ENCODE measurements around the gene CDH12. TPM values are rescaled to one million over a fixed set of nuclear protein-coding genes. Genes with fewer than 3 reads are reported as not detected.
"Not testable (repeated sequence)": the region's sequence is repeated elsewhere in the genome, so short reads cannot be mapped to it uniquely, and the experiment has no call there.

Gene CDH12
- polyA plus RNA-seq, 1 donor, result 1.3 TPM

DNA sequence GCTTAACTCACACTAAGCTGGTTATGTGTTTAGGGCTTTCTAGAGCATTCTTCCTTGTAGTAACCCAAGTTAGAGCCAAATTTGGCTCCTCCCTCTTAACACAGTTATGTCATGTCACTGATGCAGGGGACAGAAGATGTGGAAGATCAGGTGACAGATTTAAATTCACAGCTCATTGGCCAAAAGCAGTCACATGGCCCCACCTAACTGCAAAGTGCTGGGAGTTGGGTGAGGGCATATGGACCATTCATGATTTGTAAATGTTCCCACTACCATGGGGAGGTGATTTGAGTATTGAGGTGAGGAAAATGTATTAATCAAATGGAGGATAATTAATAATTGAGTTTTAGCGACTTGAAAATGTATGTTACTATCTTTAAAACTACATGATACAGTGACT lies 829.4 kb downstream of the CDH12 start:
- DNase-seq (ENCODE audit: low read depth), result no peak

DNA sequence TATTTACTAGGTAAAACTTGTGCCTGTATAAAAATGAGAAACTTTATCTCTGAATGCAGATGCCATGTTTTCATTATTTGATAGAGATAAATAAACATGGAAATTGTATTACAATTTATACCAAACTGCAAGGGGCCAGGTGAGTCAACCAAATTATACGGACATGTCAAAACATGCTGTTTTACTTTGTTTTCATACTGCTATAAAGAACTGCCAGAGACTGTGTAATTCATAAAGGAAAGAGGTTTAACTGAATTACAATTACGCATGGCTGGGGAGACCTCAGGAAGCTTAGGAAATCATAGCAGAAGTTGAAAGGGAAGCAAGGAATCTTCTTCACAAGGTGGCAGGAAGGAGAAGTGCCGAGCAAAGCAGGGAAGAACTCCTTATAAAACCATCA lies 840.3 kb downstream of the CDH12 start:
- DNase-seq (ENCODE audit: low read depth), result not testable (repeated sequence)

DNA sequence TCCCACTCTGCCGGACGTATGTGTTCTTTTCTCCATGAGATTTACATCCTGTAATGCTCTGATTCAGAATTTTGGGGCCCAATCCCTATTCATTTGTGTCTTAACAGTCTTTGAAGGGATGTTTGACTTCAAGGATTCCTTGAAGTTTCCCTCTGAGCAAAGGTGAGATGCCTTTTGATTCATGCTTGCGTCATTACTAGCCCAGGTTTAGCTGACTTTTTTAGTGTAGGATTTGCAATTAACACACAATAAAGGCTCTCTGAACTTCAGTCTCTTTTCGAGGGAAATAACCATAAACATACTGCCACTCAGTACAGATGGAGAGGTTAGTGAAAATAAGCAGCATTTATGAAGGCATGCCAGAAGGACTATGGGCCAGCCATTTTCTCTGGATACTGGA lies 842.3 kb downstream of the CDH12 start:
- not testable (repeated sequence) for DNase-seq (ENCODE audit: low read depth)

DNA sequence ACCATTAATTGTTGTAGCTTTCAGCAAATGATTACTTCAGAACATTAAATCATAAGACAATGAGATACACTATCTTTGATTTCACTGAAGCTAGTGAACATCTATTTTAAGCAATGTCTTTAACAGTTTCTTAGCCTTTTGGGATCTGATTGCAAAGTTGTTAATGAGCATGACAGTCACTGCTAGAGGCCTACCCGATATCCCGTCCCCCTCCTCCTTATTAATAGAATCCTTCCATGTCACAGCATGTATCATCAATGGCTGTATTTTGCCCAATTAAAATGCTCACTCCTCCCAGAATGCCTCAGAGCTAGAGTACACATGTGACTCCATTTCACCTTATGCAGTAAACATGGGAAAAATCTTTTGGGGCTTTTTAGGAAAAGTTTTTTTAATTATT lies 852.0 kb downstream of the CDH12 start:
- DNase-seq (ENCODE audit: low read depth), result not testable (repeated sequence)

DNA sequence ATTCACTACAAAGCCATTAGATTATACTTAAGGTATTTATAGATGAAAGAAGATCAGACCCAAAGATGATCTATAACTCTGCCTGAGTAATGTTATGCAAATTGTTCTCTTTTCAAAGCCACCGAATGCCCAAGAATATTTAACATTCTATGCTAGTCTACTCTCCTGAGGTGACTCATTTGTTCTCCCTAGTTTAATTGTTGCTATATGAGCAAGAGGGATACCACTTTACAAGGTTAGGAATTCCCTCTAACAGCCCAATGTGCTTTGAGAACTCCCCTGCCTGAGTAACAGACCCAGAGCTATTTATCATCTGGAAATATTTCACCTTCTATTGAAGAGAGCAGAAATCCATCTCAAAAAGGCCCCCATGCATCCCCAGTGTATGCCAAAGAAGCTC lies 867.3 kb downstream of the CDH12 start:
- DNase-seq (ENCODE audit: low read depth), result not testable (repeated sequence)

DNA sequence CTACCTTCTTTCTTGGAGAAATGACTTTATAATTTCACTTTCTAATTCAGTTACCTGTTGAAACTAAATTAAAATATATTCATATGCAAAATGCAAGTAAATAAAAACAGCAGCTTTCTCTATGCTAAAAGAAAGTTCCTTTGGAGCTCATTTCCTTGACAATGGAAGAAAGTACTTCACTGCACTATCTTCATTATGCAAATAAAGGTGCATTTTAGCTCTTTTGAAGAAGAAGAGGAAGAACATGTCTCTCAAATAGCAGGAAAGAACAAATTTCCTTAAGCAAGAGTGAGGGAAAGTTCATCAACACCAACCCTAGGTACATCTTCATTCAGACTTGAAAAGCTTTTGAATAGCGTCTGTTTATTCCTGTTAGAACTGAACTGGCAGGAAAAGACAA lies 901.6 kb downstream of the CDH12 start:
- not testable (repeated sequence) for DNase-seq (ENCODE audit: low read depth)

DNA sequence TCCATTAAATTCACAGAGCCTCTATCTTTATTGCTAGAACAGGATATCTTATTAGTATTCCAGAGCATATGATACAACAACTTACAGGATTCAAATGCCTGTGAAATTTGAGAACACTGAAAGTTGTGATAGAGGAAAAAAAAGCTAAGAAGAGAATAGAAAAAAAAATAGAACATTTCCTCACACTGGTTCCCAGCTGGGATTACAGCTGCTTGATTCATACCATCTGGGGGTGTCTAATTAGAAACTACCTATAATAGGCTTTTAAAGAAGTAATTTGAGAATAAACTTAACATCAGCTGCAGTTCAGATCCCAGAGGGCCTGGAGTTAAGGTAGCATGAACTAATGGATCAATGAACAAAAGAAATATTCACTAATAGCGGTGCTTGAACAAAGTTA lies 922.0 kb downstream of the CDH12 start:
- no peak for DNase-seq (ENCODE audit: low read depth)

DNA sequence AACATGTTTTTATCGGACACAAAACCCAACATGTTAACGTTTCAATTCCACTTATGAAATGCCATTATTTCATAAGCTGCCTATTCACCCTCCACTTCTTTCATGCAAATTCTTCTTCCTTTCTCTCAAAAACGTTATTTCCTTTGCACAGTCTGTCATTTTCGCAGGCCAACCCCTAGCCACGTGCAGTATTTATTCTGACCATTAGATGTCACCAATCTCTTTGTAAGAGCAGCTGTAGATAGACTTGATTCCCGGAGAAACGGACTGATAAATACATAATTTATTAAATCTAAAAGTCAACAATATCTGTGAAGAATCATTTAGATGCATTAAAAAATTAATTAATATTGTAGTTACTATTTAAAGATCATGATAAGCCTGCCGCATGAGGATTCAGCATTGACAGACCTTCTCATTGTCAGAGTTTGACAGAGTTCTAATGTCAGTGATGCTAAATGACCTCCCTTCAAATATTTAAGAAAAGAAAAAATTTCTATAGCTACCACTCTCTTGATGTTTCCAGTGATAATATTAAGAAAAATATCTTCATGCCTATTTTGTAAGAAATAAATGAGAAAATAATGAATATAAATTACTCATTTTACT lies 933.6 kb downstream of the CDH12 start:
- no peak for DNase-seq (ENCODE audit: low read depth)

DNA sequence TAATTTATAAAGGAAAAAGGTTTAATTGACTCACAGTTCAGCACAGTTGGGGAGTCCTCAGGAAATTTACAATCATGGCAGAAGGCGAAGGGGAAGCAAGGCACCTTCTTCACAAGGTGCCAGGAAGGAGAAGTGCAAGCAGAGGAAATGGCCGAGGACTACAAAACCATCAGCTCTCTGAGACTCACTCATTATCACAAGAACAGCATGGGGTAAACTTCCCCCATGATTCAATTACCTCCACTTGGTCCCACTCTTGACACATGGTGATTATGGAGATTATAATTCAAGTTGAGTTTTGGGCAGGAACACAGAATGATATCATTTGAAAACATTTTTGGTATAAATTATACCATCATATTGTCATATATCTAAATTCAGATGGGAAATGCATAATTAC lies 934.7 kb downstream of the CDH12 start:
- no peak for DNase-seq (ENCODE audit: low read depth)

DNA sequence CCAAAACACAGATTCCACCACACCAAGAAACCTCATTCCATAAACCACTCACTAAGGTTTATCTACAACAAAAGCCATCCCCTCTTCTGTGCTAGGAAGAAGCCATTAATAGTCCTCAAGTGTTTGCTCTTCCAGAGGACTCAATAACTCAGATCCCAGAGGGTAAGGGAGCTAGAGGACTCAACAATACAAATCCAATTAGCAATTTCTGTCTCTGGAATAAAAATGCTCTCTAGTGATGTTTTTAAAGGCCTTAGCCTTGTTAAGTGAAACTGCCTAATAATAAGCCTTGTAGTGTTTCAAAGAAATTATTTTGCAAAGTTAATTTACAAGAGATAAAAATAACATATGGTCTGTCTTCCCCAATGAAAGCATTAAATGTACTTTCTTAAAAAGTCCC lies 942.4 kb downstream of the CDH12 start:
- DNase-seq (ENCODE audit: low read depth), result no peak

DNA sequence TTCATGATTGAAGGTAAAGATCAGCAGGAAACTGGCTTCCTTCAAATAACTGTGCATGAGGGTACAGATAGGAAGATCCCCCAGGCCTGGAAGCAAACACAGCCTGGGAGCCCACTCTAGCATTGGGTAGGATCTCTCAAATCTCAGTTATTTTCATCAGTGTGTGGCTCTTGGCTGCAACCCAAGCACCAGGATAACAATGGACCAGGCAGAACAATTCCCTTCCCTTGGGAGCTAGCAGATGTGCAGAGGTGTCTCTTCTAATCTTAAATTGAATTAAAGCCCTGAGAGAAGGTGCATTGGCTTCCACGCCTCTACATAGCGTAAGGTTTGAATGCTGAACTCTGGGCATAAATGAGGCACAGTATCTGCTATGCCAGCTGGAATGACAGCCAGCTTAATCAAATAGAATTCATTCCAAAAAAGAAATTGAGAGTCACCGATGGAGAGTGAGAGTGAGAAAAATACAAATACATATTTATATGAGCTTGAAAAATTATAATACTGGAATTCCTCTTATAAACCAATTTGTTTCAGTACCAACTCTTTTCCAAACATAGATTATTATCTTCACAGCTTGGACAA lies 957.3 kb downstream of the CDH12 start:
- no peak for DNase-seq (ENCODE audit: low read depth)

DNA sequence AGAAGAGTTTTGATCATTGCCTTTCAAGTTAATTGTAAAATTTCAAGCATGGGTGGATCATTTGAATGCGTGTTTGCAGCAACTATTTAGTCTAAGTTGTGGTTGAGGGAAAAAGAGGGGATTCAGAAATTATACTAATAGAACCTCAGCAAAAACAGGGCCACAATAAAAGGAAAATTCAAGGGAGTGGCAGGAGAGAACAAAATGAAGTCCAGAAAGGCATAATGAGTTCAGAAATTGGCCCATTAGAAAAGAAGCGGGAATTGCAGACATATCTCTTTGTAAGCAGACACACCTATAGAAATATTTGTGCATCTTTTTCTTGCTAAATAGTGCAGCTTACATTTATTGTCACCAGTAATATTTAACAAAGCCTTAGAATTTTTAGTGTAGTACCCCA lies 960.0 kb downstream of the CDH12 start:
- DNase-seq (ENCODE audit: low read depth), result no peak

DNA sequence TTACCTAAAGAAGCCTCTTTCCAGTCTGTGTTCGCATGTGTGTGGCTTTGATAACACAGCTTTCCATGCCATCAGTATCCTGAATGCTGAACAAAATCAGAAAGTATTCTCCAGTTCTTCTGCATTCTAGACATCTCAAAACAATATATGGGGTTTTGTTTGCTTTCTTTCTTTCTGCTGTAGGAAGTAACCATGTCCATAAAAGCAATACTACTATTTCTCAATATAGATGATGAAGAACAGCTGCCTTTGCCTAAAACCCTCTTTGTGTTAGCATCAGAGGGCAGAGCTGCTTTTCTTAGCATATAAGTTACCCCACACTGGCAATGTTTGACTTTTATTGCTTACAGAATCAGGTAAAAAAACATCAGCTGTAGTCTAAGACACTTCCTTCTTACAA lies 963.6 kb downstream of the CDH12 start:
- no peak for DNase-seq (ENCODE audit: low read depth)

DNA sequence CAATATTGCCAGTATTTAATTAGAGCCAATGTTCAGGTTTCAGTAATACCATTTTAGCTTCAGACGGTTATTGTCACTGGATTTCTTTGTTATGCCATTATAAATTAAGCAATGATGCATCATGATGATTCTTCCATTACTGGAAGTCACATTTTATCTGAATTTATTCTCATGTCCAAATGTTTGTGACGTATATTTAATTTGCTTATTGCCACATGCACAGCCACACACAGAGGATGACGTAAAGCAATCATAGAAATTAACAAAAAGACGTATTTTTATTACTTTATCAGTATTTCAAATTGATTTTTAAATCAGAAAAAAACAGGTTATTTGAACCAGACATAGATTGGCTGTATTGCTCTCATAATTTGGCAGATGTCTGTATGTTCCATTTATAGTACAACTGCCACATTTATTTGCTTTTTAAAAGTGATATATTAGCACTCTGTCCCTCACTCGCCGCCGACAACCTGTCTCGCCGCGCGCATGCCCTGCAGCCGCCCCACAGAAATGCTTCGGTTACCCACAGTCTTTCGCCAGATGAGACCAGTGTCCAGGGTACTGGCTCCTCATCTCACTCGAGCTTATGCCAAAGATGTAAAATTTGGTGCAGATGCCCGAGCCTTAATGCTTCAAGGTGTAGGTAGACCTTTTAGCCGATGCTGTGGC lies 970.9 kb downstream of the CDH12 start:
- no peak for DNase-seq (ENCODE audit: low read depth)

DNA sequence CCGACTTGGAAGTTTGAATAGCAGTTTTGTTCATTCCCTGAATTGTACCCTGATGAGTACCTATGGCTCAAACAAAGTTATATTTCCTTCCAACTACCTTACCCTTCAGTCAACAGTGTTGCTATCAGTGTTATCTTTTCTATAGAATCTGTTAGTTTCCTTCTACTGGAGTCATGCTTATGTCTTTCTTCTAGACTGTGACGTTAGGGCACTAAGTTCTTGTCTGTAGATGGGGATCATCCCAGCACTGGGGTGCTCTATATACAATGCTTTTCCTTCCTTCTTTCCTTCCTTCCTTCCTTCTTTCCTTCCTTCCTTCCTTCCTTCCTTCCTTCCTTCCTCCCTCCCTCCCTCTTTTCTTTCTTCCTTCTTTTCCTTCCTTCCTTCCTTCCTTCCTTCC lies 973.0 kb downstream of the CDH12 start:
- no peak for DNase-seq (ENCODE audit: low read depth)

DNA sequence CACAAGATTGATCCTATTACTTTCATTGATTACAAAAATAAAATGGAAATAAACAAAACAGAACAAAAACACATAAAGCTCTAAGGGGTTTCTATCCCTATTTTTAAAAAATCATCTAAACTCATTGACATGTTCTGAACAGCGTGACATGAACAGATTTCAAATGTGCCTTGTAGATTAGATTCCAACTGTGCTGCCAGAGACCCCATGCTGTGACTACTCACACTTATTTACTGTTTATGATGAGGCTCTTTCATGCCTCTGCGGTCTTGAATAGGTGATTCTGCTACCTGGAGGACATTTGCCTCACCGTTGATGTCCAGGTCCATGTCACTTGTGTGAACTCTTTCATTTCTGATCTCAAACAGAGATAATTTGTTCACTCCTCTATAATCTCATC lies 990.2 kb downstream of the CDH12 start:
- DNase-seq (ENCODE audit: low read depth), result no peak

DNA sequence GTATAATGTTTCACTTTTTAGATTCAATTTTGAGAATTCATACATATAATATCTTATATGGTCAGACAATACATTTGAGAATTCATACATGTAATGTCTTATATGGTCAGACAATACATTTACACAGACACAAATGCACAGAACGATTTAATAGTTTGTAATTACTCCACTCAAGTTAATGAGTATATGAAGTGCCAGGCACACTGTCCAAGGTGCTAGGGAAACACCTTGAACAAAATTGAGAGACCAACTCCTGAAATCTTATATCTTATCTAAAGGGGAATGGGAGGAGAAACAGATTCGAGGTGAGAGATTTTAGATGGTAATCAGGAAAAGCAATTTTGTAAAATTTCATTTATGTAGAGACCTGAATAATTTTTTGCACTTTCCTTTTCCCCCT lies 994.7 kb downstream of the CDH12 start:
- DNase-seq (ENCODE audit: low read depth), result no peak

DNA sequence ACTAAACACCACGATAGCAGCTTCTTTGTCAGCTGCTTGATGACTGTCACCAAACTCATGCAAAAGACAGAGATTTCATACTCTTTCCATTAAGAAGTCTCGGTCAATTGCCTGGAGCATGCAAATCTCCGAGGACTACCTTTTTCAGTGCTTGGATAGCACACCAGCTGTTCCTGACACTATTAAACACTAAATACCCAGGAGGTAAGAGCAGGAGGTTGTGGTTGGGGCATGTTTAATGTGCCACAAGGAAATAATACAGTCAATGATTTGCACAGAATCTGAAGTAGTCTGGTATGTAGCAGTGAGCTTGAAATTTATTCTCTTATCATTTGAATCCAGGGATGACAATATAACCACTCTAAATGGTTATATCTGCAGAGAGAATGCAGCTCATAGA lies 996.2 kb downstream of the CDH12 start:
- no peak for DNase-seq (ENCODE audit: low read depth)

DNA sequence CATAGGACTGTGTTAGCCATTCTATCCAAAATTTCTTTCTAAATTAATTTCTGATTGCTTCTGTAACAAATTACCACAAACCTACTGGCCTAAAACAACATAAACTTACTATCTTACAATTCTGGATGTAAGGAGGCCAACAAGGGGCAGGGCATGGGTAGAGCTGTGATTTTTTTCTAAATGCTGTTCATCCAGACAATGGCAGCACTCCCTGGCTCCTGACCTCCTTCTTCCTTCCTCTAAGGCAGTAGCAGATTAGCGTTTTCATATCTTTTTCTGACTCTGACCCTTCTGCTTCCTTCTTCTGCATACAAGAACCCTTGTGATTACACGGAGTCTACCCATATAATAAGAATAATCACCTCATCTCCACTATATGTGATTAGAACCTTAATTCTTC lies 1005.8 kb downstream of the CDH12 start:
- no peak for DNase-seq (ENCODE audit: low read depth)

DNA sequence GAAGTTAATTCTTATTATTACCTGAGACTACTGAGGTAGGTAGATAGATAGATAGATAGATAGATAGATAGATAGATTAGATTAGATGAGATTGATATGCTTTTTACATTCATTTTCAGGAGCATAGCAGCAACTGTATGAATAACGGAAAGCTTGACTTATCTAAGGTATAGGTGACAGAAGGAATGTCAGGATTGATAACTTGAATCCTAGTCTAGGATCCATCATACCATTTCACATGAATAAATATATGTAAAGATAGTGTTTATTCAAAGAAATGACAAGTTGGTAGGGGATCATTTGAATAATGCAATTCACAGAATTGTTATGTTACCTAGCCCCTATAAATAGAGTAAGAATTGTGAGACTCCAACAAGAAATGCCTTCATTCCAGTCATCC lies 1008.2 kb downstream of the CDH12 start:
- no peak for DNase-seq (ENCODE audit: low read depth)

DNA sequence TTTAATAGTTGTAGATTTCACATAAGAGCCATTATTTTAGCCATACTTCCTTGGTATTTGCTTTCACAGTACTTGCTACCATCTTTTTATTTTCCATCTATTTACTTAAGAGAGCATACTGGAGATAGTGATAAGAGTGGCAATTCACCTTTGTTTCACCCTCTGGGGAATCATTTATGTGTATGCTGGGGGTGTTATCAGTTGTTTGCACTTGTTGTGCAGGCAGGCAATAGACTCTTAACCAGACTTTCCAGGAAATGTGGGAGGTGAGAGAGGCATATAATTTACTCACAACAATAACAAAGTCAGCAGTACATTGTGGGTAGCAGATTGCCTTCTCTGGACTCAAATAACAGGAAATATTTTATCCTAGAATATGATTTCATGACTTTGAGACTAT lies 1018.3 kb downstream of the CDH12 start:
- DNase-seq (ENCODE audit: low read depth), result no peak

DNA sequence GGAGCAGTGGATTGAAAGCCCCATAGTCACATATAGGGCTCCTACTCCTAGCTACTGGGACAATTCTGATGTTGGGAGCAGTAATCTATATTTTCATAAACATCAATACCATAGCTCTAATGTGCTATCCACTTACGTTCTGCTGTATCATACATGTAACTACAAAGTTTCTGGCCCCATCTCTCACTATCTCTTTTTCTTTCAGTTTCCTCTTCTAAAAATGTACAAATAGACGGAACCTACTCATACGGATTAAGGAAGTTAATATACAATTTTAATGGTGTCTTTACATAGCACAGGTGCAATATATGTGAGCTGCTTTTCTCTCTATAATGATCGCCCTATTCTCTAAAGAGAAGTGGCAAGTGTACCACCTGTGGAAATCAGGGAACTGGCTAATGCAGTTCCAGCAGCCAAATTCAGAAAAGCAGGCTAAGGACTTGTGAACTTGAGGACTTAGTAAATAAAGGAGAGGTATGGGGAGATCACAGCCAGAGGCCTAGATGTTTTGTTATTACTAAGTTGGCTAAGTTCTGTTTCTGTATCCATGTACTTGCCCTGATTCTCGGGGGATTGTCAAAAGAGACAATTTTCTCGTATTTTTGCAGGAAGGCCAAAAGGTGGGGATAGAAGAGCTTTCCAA lies 1021.9 kb downstream of the CDH12 start:
- DNase-seq (ENCODE audit: low read depth), result no peak

DNA sequence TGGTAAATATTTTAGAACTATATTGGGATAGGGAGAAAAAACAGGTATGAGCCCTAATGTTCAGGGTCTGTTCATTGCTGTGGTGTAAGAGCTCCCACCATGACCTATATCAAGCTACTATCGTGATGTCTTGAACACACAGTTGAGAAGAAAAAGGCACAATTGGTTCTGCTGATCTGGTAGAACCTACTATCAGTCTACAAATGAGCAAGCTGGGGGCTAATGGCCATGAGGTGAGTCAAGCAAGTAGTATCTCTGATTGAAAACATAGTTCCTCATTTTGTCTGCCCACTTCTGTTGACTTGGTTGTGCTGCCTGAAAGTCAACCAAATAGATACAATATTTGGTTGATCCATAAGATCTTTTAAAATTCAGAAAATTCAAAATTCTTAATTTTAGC lies 1026.3 kb downstream of the CDH12 start:
- no peak for DNase-seq (ENCODE audit: low read depth)
